HG03175 (cell line): ENCODE results near the gene YIPF5.

Source experiments
- ATAC-seq: cut with Tn5 transposase; IDR thresholded peaks from one replicate; pipeline ENCODE4 v1.9.1; 2021; ENCODE audit warnings: mild to moderate bottlenecking, moderate library complexity; ENCODE audit not compliant: unreplicated experiment

Gene YIPF5

GRCh38 chr5:144128844-144129243 lies 41.6 kb downstream of the YIPF5 start:
- ATAC-seq, result no peak

- no peak for ATAC-seq
Observed at GRCh38 chr5:144126707-144127106, 43.8 kb downstream of the YIPF5 start.

GRCh38 chr5:144125163-144125726 lies 45.2 kb downstream of the YIPF5 start:
- ATAC-seq, result no peak

- ATAC-seq, result no peak
Observed at GRCh38 chr5:144122641-144123040, 47.8 kb downstream of the YIPF5 start.

GRCh38 chr5:144122081-144122480 lies 48.4 kb downstream of the YIPF5 start:
- no peak for ATAC-seq

- no peak for ATAC-seq
Observed at GRCh38 chr5:144121577-144121976, 48.9 kb downstream of the YIPF5 start.

GRCh38 chr5:144120661-144121180 lies 49.7 kb downstream of the YIPF5 start:
- ATAC-seq, result no peak

- no peak for ATAC-seq
Observed at GRCh38 chr5:144117412-144117811, 53.0 kb downstream of the YIPF5 start.

- no peak for ATAC-seq
Observed at GRCh38 chr5:144114571-144114970, 55.9 kb downstream of the YIPF5 start.
